Naive thymus-derived CD8-positive, alpha-beta T cell (primary cell): Measurements from ENCODE around the gene MTSS2. TPM values are rescaled to one million over a fixed set of nuclear protein-coding genes. Genes with fewer than 3 reads are reported as not detected.

ENCODE experiments used
- ATAC-seq, 2 donors: fragments of 150-1000 bp; cut with Tn5 transposase in 1 of 2; sonication (Bioruptor Pico), chemical (Tn5 transposase) in 1 of 2; 1 replicate in 1 of 2; 2 replicates in 1 of 2; pipeline ENCODE4 v1.10.0; 2021; ENCODE audit warnings: mild to moderate bottlenecking in 2 of 2, moderate library complexity in 2 of 2
- POLR2A ChIA-PET: fragments of 350-600 bp; sonication (Branson Sonifier 250); formaldehyde crosslinking; loops from one replicate; lab custom pipeline; 2021; ENCODE audit warnings: antibody characterized with exemption; lab: Charles Lee
- DNase-seq, 10 donors: peaks; one replicate each; pipeline versions ENCODE4 v3.0.0 to v3.0.0-alpha.2; 2020 to 2022
- H3K27ac Mint-ChIP-seq, 10 donors: one replicate each; pipeline ENCODE4 v1.8.0; 2020 to 2022; ENCODE audit warnings: mild to moderate bottlenecking in 10 of 10, mixed read lengths in 10 of 10, moderate library complexity in 4 of 10, inconsistent platforms in 1 of 10
- H3K27me3 Mint-ChIP-seq, 5 donors: one replicate each; pipeline ENCODE4 v1.8.0; 2021 to 2022; ENCODE audit warnings: mixed read lengths in 5 of 5
- H3K36me3 Mint-ChIP-seq, 3 donors: one replicate each; pipeline ENCODE4 v1.8.0; 2020 to 2022; ENCODE audit warnings: mixed read lengths in 3 of 3, mild to moderate bottlenecking in 2 of 3, inconsistent platforms in 1 of 3
- H3K4me1 Mint-ChIP-seq, 4 donors: one replicate each; pipeline ENCODE4 v1.8.0; 2021 to 2022; ENCODE audit warnings: mixed read lengths in 4 of 4
- H3K4me3 Mint-ChIP-seq, 10 donors: one replicate each; pipeline ENCODE4 v1.8.0; 2020 to 2022; ENCODE audit warnings: mild to moderate bottlenecking in 10 of 10, mixed read lengths in 10 of 10, moderate library complexity in 6 of 10, inconsistent platforms in 1 of 10
- H3K9me3 Mint-ChIP-seq, 9 donors: one replicate each; pipeline ENCODE4 v1.8.0; 2020 to 2022; ENCODE audit warnings: mixed read lengths in 9 of 9, mild to moderate bottlenecking in 3 of 9, inconsistent platforms in 1 of 9, moderate library complexity in 1 of 9
- polyA plus RNA-seq, 3 donors: library from polyadenylated mRNA; unstranded; fragments of 300-500 nt; fragmentation: Illumina TruSeq; gene quantifications; one replicate each; pipeline ENCODE4 v1.2.3, GENCODE V29; 2021
- total RNA-seq, 8 experiments: library from RNA in 2 of 8; stranded (reverse) in 2 of 8; gene quantifications; one replicate each; pipeline ENCODE4 v1.2.3 and lab custom pipeline; 2021 to 2026

MTSS2 gene
- total and polyA plus RNA-seq, 5 experiments from 2014 or later, result 0.28 to 26.8 (median 23.3) TPM; not detected in 2

DNA sequence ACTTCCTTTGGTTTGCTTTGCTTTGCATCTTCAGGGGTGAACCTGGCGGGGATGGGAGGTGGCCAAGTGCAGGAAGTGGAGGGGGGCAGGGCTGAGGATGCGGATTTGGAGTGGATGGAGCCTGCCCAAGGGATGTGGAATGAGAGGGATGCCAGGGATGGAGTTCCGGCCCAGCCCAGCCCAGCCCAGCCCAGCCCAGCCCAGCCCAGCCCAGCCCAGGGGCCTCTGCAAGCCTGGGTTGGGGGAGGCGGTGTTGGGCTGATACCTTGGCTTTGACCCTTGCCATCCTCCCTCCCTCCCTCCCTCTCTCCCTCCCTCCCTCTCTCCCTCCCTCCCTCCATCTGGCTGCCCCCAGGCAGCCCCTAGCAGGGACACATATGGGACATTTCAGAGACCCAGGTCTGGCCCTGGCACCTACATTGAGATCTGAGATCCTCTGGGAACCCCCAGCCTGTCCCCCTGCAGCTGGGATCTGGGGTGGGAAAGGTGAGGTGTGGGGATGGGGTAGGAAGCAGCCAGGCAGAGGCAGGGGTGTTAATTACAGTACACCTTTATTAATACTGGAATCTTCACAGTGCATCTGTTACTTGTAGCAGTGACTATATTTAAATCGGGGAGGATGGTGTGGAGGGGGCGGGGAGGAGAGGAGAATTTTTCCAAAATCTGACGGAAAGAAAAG, 25.0 kb downstream of the MTSS2 start:
- H3K9me3 Mint-ChIP-seq, result no peaks in the 10 kb centered on the region
- ATAC-seq (peak in 1 of 2 donors; percentile 38), DNase-seq (peak in 1 of 10 donors; percentile 27)
- H3K36me3 Mint-ChIP-seq, result peaks cover 0 to 12% (median 3%) of the 10 kb centered on the region in 3 donors
- H3K27me3 Mint-ChIP-seq, result no peaks in the 10 kb centered on the region
- POLR2A ChIA-PET, result no interaction called here
- H3K4me1 Mint-ChIP-seq, result peaks cover 0 to 2% (median under 1%) of the 10 kb centered on the region in 4 donors
- peak overlapping the region in 1 of 10 donors; percentile 63 for H3K4me3 Mint-ChIP-seq
- H3K27ac Mint-ChIP-seq, result peak overlapping the region in 1 of 10 donors; percentile 61

DNA sequence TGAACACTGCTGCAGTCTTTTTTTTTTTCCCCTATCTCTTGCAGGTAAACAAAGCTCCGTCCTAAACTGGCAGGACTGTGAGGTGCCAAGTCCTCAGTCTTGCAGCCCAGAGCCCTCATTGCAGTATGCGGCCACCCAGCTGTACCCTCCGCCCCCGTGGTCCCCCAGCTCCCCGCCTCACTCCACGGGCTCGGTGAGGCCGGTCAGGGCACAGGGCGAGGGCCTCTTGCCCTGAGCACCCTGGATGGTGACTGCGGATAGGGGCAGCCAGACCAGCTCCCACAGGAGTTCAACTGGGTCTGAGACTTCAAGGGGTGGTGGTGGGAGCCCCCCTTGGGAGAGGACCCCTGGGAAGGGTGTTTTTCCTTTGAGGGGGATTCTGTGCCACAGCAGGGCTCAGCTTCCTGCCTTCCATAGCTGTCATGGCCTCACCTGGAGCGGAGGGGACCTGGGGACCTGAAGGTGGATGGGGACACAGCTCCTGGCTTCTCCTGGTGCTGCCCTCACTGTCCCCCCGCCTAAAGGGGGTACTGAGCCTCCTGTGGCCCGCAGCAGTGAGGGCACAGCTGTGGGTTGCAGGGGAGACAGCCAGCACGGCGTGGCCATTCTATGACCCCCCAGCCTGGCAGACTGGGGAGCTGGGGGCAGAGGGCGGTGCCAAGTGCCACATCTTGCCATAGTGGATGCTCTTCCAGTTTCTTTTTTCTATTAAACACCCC, 25.7 kb downstream of the MTSS2 start:
- Mint-ChIP-seq H3K4me3 (no peak overlapping the region), H3K4me1 (peaks cover 0 to 2% (median 0%) of the 10 kb centered on the region in 4 donors), H3K27ac (peak overlapping the region in 1 of 10 donors; percentile 61), H3K9me3 (no peaks in the 10 kb centered on the region), H3K27me3 (no peaks in the 10 kb centered on the region), H3K36me3 (peaks cover 0 to 5% (median 0%) of the 10 kb centered on the region in 3 donors)
- POLR2A ChIA-PET, result no interaction called here
- peak in 1 of 10 donors; percentile 44 for DNase-seq
- no peak for ATAC-seq

DNA sequence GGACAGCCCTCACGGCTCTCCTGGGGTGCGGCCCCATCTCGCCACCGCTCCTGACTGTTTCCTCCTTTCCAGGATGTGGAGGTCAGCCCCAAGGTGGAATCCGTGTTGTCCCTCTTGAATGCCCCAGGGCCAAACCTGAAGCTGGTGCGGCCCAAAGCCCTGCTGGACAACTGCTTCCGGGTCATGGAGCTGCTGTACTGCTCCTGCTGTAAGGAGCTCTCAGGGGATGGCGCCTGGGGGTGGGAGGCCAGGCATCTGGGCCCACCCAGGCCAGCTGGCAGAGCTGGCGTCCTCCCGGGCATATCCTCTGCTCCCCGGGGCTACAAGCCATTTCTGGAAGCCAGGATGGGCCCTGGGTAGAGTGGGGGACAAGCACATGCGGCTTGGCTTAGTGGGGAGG, 26.3 kb downstream of the MTSS2 start:
- POLR2A ChIA-PET, result no interaction called here
- Mint-ChIP-seq H3K9me3 (no peaks in the 10 kb centered on the region), H3K27ac (no peak overlapping the region), H3K4me1 (peaks cover 0 to 2% (median 0%) of the 10 kb centered on the region in 4 donors), H3K27me3 (no peaks in the 10 kb centered on the region), H3K4me3 (no peak overlapping the region), H3K36me3 (peaks cover 0 to 2% (median 0%) of the 10 kb centered on the region in 3 donors)
- no peak for ATAC-seq
- DNase-seq, result peak in 1 of 10 donors; percentile 32

DNA sequence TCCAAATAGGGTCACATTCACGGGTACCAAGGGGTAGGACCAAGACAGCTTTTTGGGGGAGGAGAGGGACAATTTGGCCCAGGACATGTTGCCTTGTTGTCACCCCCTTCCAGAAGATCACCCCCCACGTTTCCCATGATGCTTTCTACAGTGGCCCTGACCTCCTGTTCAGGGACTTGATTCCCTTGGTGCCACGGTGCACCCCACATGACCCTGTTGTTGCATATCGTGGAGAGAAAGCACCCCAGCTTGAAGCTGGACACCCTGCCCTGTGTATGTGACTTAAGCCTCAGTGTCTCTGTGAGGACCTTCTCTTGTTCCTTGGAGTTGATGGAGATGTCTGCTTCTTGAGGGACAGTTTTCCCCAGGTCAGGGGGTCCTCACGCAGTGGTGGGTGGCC, 26.9 kb downstream of the MTSS2 start:
- ATAC-seq, result no peak
- Mint-ChIP-seq H3K4me1 (peaks cover 0 to 3% (median 1%) of the 10 kb centered on the region in 4 donors), H3K27ac (peak overlapping the region in 1 of 10 donors; percentile 66), H3K9me3 (no peaks in the 10 kb centered on the region), H3K4me3 (peak overlapping the region in 1 of 10 donors; percentile 5), H3K27me3 (no peaks in the 10 kb centered on the region), H3K36me3 (peaks cover 0 to 1% (median 0%) of the 10 kb centered on the region in 3 donors)
- POLR2A ChIA-PET, result no interaction called here
- DNase-seq, result peak in 1 of 10 donors; percentile 28

DNA sequence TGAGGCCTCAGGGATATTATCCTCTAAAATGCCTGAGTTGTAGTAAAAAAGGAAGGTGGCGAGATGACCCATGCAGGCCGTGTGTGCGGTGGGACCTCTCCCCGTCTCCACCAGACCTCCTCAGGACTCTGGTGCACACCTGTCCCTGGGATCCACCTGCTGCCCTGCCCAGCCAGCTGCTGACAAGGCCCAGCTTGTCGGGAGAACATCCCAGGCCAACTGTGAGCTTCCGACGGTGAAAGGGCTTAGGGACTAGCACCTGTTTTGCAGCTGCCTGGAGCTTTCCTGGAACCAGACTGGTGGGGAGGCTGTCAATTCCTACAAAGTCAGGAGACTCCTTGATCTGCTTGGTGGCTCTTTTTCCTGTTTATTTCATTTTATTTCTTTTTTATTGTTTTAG, 27.9 kb downstream of the MTSS2 start:
- Mint-ChIP-seq H3K36me3 (no peaks in the 10 kb centered on the region), H3K4me1 (peaks cover 2 to 7% (median 4%) of the 10 kb centered on the region in 4 donors), H3K27me3 (peaks cover 0 to 2% (median 0%) of the 10 kb centered on the region in 5 donors), H3K9me3 (no peaks in the 10 kb centered on the region), H3K4me3 (no peak overlapping the region), H3K27ac (peak overlapping the region in 2 of 10 donors; percentile 24 to 66)
- DNase-seq, result no peak
- no peak for ATAC-seq
- POLR2A ChIA-PET, result no interaction called here

DNA sequence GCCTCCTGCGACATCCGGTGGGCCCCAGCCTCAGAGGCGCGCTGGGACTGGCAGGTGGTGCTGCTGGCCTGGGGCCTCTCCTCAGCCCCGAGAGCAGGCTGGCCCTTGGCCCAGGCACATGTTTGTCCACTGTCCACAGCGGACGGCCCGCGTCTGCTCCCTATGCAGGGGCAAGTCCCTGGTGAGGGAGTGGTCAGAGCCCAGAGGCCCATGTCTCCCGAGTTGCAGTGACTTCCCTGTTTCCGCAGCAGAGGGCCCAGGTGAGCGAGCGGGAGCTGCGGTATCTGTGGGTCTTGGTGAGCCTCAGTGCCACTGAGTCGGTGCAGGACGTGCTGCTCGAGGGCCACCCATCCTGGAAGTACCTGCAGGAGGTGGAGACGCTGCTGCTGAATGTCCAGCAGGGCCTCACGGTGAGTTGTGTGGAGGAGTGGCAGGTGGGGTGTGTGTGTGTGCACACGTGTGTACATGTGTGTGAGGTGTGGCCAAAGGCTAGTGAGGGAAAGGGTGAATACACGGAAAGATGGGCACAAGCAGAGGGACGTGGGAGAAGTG, 29.1 kb downstream of the MTSS2 start:
- no peaks in the 10 kb centered on the region for H3K36me3 Mint-ChIP-seq
- ATAC-seq (no peak), DNase-seq (no peak)
- H3K27me3 Mint-ChIP-seq, result peaks cover 0 to 2% (median 0%) of the 10 kb centered on the region in 5 donors
- peak overlapping the region in 1 of 10 donors; percentile 84 for H3K27ac Mint-ChIP-seq
- H3K4me1 Mint-ChIP-seq, result peaks cover 2 to 7% (median 4%) of the 10 kb centered on the region in 4 donors
- POLR2A ChIA-PET, result no interaction called here
- no peaks in the 10 kb centered on the region for H3K9me3 Mint-ChIP-seq
- no peak overlapping the region for H3K4me3 Mint-ChIP-seq

DNA sequence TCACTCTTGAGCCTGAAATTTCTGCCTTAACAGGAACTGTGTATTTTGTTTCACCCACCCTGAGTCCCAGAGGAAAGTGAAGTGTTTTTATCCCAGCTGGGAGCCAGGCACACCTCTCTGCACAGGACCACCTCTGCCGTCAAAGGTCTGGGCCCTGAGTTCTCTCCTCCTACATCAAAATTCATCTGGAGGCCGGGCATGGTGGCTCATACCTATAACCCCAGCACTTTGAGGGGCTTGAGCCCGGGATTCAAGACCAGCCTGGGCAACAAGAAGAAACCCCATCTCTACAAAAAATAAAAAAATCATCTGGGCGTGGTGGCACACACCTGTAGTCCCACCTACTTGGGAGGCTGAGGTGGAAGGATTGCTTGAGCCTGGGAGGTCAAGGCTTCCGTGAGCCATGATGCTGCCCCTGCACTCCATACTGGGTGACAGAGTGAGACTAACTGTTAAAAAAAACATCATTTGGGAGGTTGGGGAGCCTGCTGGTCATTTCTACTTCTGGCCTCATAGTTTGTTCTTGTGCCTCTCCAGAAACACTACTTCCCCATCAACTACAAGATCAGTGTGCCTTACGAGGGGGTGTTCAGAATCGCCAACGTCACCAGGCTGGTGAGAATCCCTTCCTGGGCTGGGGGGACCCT, 29.7 kb downstream of the MTSS2 start:
- Mint-ChIP-seq H3K27ac (peak overlapping the region in 1 of 10 donors; percentile 38), H3K36me3 (no peaks in the 10 kb centered on the region), H3K27me3 (peaks cover 0 to 2% (median 0%) of the 10 kb centered on the region in 5 donors), H3K9me3 (no peaks in the 10 kb centered on the region), H3K4me1 (peaks cover 2 to 7% (median 4%) of the 10 kb centered on the region in 4 donors), H3K4me3 (no peak overlapping the region)
- ATAC-seq, result no peak
- DNase-seq, result no peak
- POLR2A ChIA-PET, result no interaction called here

DNA sequence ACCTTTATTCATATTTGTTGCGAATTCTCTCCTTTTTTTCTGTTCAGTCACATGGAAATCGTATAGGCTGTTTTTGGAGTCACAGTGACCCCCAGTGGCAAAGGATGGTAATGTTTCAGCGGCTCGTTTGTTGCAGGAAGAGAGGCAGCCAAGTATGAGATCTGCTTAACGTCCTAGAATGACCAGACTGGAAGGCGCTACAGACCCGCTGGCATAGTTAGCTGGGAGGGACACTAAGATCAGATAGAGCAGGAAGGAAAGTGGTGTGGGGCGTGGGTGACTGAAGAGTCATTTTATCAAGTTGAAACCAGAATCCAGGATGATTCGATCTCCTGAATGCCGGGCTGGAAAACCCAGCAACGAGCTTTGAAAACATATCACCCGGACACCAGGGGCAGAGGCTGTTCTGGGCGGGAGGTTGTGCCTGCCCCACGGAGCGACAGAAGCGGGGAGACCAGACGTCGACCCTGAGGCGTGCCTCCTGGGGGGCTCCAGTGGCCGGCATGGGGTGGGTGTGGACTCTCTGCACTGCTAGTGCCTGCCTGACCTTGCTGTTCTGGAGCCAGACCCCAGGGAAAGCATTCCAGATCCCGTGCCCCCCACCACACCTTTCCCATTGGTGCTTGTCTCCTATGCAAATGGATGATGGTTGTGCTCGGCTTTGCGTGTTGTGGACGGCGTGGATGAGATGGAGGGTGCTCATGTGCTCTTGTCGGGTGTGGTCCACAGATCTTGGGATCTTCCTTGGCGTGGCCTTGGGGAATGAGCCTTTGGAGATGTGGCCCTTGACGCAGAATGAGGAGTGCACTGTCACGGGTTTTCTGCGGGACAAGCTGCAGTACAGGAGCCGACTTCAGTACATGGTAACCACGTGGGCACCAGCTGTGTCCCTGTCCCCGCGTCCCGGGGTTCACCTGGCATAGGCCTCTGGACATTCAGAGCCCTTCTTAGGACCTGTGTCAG, 31.8 kb downstream of the MTSS2 start:
- POLR2A ChIA-PET, result no interaction called here
- Mint-ChIP-seq H3K4me1 (peaks cover 2 to 6% (median 3%) of the 10 kb centered on the region in 4 donors), H3K4me3 (peak overlapping the region; percentile 9 to 73 (median 54)), H3K27ac (peak overlapping the region in 7 of 10 donors; percentile 0 to 84 (median 72)), H3K36me3 (no peaks in the 10 kb centered on the region), H3K9me3 (no peaks in the 10 kb centered on the region), H3K27me3 (peaks cover 0 to 2% (median 0%) of the 10 kb centered on the region in 5 donors)
- peak; percentile 71 to 92 for ATAC-seq
- peak; percentile 51 to 87 (median 76) for DNase-seq

DNA sequence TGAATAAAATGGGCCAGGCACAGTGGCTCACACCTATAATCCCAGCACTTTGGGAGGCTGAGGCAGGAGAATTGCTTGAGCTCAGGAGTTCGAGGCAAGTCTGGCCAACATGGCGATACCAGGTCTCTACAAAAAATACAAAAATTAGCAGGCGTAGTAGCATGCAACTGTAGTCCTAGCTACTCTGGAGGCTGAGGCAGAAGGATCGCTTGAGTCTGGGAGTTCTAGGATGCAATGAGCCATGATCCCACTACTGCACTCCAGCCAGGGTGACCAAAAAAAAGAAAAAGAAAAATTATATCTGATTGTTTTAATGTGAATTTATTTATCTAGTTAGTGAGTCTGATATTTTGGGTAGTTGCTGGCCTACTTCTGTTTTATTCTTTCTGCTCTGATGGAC, 32.4 kb downstream of the MTSS2 start:
- ATAC-seq (peak in 1 of 2 donors; percentile 17), DNase-seq (no peak)
- POLR2A ChIA-PET, result interaction anchor here (0.8 kb wide), 1 partner anchor 117 kb away, joined by 6 read pairs; no protein-coding TSS in a partner anchor
- no peaks in the 10 kb centered on the region for H3K36me3 Mint-ChIP-seq
- peaks cover 0 to 2% (median 0%) of the 10 kb centered on the region in 5 donors for H3K27me3 Mint-ChIP-seq
- H3K9me3 Mint-ChIP-seq, result no peaks in the 10 kb centered on the region
- H3K27ac Mint-ChIP-seq, result no peak overlapping the region
- H3K4me3 Mint-ChIP-seq, result peak overlapping the region in 1 of 10 donors; percentile 57
- H3K4me1 Mint-ChIP-seq, result peaks cover 2 to 6% (median 3%) of the 10 kb centered on the region in 4 donors

DNA sequence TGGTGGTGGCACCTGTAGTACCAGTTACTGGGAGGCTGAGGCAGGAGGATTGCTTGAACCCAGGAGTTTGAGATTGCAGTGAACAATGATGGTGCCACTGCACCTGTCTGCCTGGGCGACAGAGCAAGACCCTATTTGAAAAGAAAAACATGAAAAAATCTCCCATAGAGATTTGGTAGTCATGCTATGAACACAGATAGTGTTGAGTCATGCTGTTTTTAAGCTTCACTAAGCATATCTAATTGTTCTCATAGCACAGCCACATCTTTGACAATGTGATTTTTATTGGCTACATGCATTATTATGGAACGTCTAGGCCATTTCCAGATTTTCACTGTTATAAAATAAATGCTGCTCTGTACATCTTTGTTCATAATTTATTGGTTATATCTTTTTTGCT, 33.5 kb downstream of the MTSS2 start:
- Mint-ChIP-seq H3K36me3 (no peaks in the 10 kb centered on the region), H3K4me1 (peaks cover 2 to 6% (median 3%) of the 10 kb centered on the region in 4 donors), H3K27me3 (peaks cover 0 to 2% (median 0%) of the 10 kb centered on the region in 5 donors), H3K4me3 (no peak overlapping the region), H3K27ac (no peak overlapping the region), H3K9me3 (no peaks in the 10 kb centered on the region)
- POLR2A ChIA-PET, result interaction anchor here (0.8 kb wide), 1 partner anchor 118 kb away, joined by 6 read pairs; no protein-coding TSS in a partner anchor
- ATAC-seq (no peak), DNase-seq (no peak)

DNA sequence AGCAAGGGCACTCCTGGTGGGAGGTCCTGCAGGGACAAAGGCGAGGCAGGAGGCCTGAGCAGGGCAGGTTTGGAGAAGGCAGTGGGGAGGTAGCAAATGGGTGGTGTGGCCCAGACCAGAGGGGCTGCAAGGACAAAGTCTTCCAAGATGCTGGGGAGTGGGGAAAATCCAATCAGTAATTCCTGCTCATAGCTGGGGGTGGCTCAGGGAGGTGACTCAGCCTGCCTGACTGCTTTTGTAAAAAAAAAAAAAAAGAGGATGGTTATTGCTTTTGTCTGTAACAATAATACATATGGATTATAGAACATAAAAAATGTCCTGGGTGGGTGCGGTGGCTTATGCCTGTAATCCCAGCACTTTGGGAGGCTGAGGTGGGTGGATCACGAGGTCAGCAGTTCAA, 34.3 kb downstream of the MTSS2 start:
- POLR2A ChIA-PET, result no interaction called here
- peaks cover 2 to 6% (median 3%) of the 10 kb centered on the region in 4 donors for H3K4me1 Mint-ChIP-seq
- H3K9me3 Mint-ChIP-seq, result no peaks in the 10 kb centered on the region
- DNase-seq, result no peak
- H3K4me3 Mint-ChIP-seq, result no peak overlapping the region
- H3K27ac Mint-ChIP-seq, result peak overlapping the region in 4 of 10 donors; percentile 41 to 62 (median 59)
- no peaks in the 10 kb centered on the region for H3K36me3 Mint-ChIP-seq
- no peak for ATAC-seq
- peaks cover 0 to 2% (median 0%) of the 10 kb centered on the region in 5 donors for H3K27me3 Mint-ChIP-seq
